Keratinocyte (primary cell): Measurements from ENCODE around the gene MICOS13. TPM values are rescaled to one million over a fixed set of nuclear protein-coding genes. Genes with fewer than 3 reads are reported as not detected.

Source experiments
- DNase-seq: peaks from one replicate; pipeline ENCODE4 v3.0.0-alpha.2; 2011; ENCODE audit warnings: low read depth, missing footprints, low spot score
- FAIRE-seq: peaks from 2 replicates; lab custom pipeline; 2011; peaks lifted over from hg19 to GRCh38; lab: Jason Lieb, UNC
- H2AFZ ChIP-seq: 2 replicates; pipeline ENCODE4 v1.6.0; 2012; ENCODE audit warnings: low read length, control low read depth, inconsistent platforms; ENCODE audit not compliant: control insufficient read depth
- H3K27ac ChIP-seq: 2 replicates; pipeline ENCODE4 v1.5.1; 2011; ENCODE audit warnings: low read length; ENCODE audit not compliant: control insufficient read depth, insufficient read depth
- H3K27me3 ChIP-seq: 3 replicates; pipeline ENCODE4 v1.6.0; 2011; ENCODE audit warnings: low read length; ENCODE audit not compliant: control insufficient read depth, insufficient read depth; ENCODE audit errors: extremely low read depth
- H3K36me3 ChIP-seq, 2 experiments: 2 replicates in 1 of 2; 3 replicates in 1 of 2; pipeline ENCODE4 v1.5.1; 2011; ENCODE audit warnings: low read length in 2 of 2, mild to moderate bottlenecking in 1 of 2; ENCODE audit not compliant: control insufficient read depth in 2 of 2, insufficient read depth in 2 of 2; ENCODE audit errors: extremely low read depth in 1 of 2
- H3K4me1 ChIP-seq: 3 replicates; pipeline ENCODE4 v1.5.1; 2011; ENCODE audit warnings: low read length; ENCODE audit not compliant: control insufficient read depth, insufficient read depth; ENCODE audit errors: extremely low read depth
- H3K4me2 ChIP-seq: 3 replicates; pipeline ENCODE4 v1.6.0; 2011; ENCODE audit warnings: low read depth, low read length; ENCODE audit not compliant: control insufficient read depth, insufficient read depth; ENCODE audit errors: extremely low read depth
- H3K4me3 ChIP-seq, 3 experiments: fragments of 200-600 bp in 1 of 3; sonication (generic) in 1 of 3; 2 replicates in 2 of 3; 3 replicates in 1 of 3; pipeline ENCODE4 v1.5.1; 2011 to 2016; ENCODE audit warnings: low read length in 3 of 3, mild to moderate bottlenecking in 3 of 3, control low read depth in 2 of 3, inconsistent platforms in 1 of 3, low read depth in 1 of 3, mixed read lengths in 1 of 3, mixed run types in 1 of 3, moderate library complexity in 1 of 3; ENCODE audit not compliant: control insufficient read depth in 2 of 3, insufficient read depth in 2 of 3; ENCODE audit errors: extremely low read depth in 1 of 3
- H3K79me2 ChIP-seq: 2 replicates; pipeline ENCODE4 v1.6.0; 2012; ENCODE audit warnings: low read length; ENCODE audit not compliant: control insufficient read depth, insufficient read depth
- H3K9ac ChIP-seq: 3 replicates; pipeline ENCODE4 v1.6.0; 2011; ENCODE audit warnings: low read length; ENCODE audit not compliant: control insufficient read depth, insufficient read depth; ENCODE audit errors: extremely low read depth
- H3K9me1 ChIP-seq: 3 replicates; pipeline ENCODE4 v1.6.0; 2011; ENCODE audit warnings: low read length; ENCODE audit not compliant: control insufficient read depth, insufficient read depth; ENCODE audit errors: extremely low read depth
- H3K9me3 ChIP-seq: 2 replicates; pipeline ENCODE4 v1.5.1; 2012; ENCODE audit warnings: low read depth, low read length; ENCODE audit not compliant: control insufficient read depth
- H4K20me1 ChIP-seq: 3 replicates; pipeline ENCODE4 v1.6.0; 2011; ENCODE audit warnings: low read length; ENCODE audit not compliant: control insufficient read depth, insufficient read depth; ENCODE audit errors: extremely low read depth
- EZH2 ChIP-seq: IDR thresholded peaks from one replicate; pipeline ENCODE4 v1.6.1; 2012; ENCODE audit warnings: inconsistent platforms, mild to moderate bottlenecking, low read length, moderate library complexity
- dilution Hi-C: fragments of 300-500 bp; cut with MboI; formaldehyde crosslinking; loops from one replicate; pipeline ENCODE4 v1.7.0; 2020; ENCODE audit warnings: low sequenced_read_pairs; ENCODE audit not compliant: extremely low pct_ligation_motif_present
- polyA plus RNA-seq, 5 experiments: library from polyadenylated mRNA; depleted of rRNA in 3 of 5; stranded (reverse) in 3 of 5; stranded (forward) in 1 of 5; unstranded in 1 of 5; fragments of >200 nt; gene quantifications; 1 replicate in 1 of 5; 2 replicates in 3 of 5; 3 replicates in 1 of 5; pipeline versions ENCODE4 v1.2.1 to v1.2.3, GENCODE V29; 2011 to 2012; ENCODE audit warnings: missing spikeins in 2 of 5, low read depth in 1 of 5, low replicate concordance in 1 of 5
- TF ChIP-seq, protein P1 (sequence below), 3 experiments: IDR thresholded peaks in 1 of 3; conservative IDR thresholded peaks in 1 of 3; optimal IDR thresholded peaks in 1 of 3; 2 replicates in 2 of 3; 3 replicates in 1 of 3; pipeline versions ENCODE3 to v1.5.1; 2011; ENCODE audit warnings: low read length in 3 of 3, mild to moderate bottlenecking in 3 of 3, moderate library complexity in 2 of 3, control low read depth in 1 of 3, inconsistent platforms in 1 of 3; ENCODE audit not compliant: insufficient read depth in 2 of 3; ENCODE audit errors: extremely low read depth in 1 of 3

Gene MICOS13
- polyA plus RNA-seq, 1 donor (not counting 4 experiments of a cell fraction or from before 2014, with no cell fraction given) = 35.2 TPM

DNA sequence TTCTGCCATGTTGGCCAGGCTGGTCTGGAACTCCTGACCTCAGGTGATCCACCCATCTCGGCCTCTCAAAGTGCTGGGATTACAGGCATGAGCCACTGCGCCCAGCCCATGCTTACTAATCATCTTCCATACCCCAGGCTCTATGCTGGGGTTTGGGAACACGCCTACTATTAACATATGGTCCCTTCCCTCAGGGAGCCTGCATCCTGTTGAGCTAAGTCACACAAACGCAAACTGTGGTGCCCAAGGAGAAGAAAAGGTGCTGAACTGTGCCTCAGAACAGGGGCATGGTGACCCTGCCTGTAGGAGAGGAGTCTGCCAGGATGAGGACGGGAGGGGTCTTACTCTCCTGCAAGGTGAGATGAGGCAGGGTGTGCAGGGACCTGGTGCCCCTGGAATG, 5.6 kb downstream of the MICOS13 start:
- no peak for TF ChIP-seq EZH2
- TF ChIP-seq, protein P1, sequence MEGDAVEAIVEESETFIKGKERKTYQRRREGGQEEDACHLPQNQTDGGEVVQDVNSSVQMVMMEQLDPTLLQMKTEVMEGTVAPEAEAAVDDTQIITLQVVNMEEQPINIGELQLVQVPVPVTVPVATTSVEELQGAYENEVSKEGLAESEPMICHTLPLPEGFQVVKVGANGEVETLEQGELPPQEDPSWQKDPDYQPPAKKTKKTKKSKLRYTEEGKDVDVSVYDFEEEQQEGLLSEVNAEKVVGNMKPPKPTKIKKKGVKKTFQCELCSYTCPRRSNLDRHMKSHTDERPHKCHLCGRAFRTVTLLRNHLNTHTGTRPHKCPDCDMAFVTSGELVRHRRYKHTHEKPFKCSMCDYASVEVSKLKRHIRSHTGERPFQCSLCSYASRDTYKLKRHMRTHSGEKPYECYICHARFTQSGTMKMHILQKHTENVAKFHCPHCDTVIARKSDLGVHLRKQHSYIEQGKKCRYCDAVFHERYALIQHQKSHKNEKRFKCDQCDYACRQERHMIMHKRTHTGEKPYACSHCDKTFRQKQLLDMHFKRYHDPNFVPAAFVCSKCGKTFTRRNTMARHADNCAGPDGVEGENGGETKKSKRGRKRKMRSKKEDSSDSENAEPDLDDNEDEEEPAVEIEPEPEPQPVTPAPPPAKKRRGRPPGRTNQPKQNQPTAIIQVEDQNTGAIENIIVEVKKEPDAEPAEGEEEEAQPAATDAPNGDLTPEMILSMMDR (optimal IDR thresholded peaks at IDR 0.05 in 1 of 3, IDR thresholded peaks at IDR 0.05 in 1 of 3, conservative IDR thresholded peaks at IDR 0.05 in 1 of 3; ENCODE audit: extremely low read depth in 1 of 3, insufficient read depth in 2 of 3, low read length in 3 of 3) = no peak
- Histone ChIP-seq H3K36me3 (peaks cover 7 to 10% of the 10 kb centered on the region in 2 experiments), H3K9me3 (no peaks in the 10 kb centered on the region), H3K27me3 (no peaks in the 10 kb centered on the region), H3K79me2 (peaks cover 7% of the 10 kb centered on the region), H3K9me1 (no peaks in the 10 kb centered on the region), H2AFZ (no peak overlapping the region), H3K4me1 (peaks cover 7% of the 10 kb centered on the region), H4K20me1 (no peaks in the 10 kb centered on the region), H3K4me3 (no peak overlapping the region), H3K27ac (no peak overlapping the region), H3K4me2 (no peak overlapping the region), H3K9ac (no peak overlapping the region)
- FAIRE-seq (no peak), DNase-seq (no peak)
- dilution Hi-C loops = no loop called here

DNA sequence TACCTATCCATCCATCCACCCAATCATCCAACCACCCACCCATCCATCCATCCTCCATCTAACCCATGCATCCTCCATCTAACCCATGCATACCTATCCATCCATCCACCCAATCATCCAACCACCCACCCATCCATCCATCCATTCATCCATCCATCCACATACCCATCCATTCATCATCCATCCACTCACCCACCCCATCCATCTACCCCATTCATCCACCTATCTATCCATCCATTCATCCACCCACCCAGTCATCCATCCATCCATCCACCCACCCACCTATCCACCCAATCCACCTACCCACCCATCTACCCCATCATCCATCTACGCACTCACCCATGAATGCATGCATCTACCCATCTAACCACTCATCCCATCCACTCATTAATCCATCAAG, 6.6 kb downstream of the MICOS13 start:
- Histone ChIP-seq H3K4me2 (no peak overlapping the region), H3K27ac (no peak overlapping the region), H3K9me3 (no peaks in the 10 kb centered on the region), H2AFZ (no peak overlapping the region), H3K27me3 (no peaks in the 10 kb centered on the region), H3K9me1 (no peaks in the 10 kb centered on the region), H3K4me1 (no peaks in the 10 kb centered on the region), H4K20me1 (no peaks in the 10 kb centered on the region), H3K79me2 (no peaks in the 10 kb centered on the region), H3K4me3 (no peak overlapping the region), H3K36me3 (peaks cover 16 to 19% of the 10 kb centered on the region in 2 experiments), H3K9ac (no peak overlapping the region)
- dilution Hi-C loops = no loop called here
- TF ChIP-seq EZH2 = no peak
- TF ChIP-seq, protein P1 (optimal IDR thresholded peaks at IDR 0.05 in 1 of 3, IDR thresholded peaks at IDR 0.05 in 1 of 3, conservative IDR thresholded peaks at IDR 0.05 in 1 of 3; ENCODE audit: extremely low read depth in 1 of 3, insufficient read depth in 2 of 3, low read length in 3 of 3) = no peak
- FAIRE-seq = no peak
- no peak for DNase-seq
